Measurements from ENCODE around the gene HYPK. TPM values are rescaled to one million over a fixed set of nuclear protein-coding genes. Genes with fewer than 3 reads are reported as not detected.
"Not testable (repeated sequence)": the region's sequence is repeated elsewhere in the genome, so short reads cannot be mapped to it uniquely, and the experiment has no call there.

HYPK gene
- total RNA-seq, 2 donors from 2014 or later: 15.7 to 22.8 TPM

- ATAC-seq: no peak
- H3K27ac Mint-ChIP-seq: no peak overlapping the region
Observed at GRCh38 chr15:43808435-43808950, 8.1 kb downstream of the HYPK start.

GRCh38 chr15:43808960-43809678 lies 8.7 kb downstream of the HYPK start:
- peaks cover 11% of the 10 kb centered on the region for H3K36me3 Mint-ChIP-seq (ENCODE audit: low read depth)
- no peaks in the 10 kb centered on the region for H3K9me3 ChIP-seq (ENCODE audit: control insufficient read depth, low read length, poor library complexity, severe bottlenecking)
- ATAC-seq (peak; percentile 79), DNase-seq (no peak)
- H3K27me3 Mint-ChIP-seq: no peaks in the 10 kb centered on the region
- H3K4me1 Mint-ChIP-seq: peaks cover 9% of the 10 kb centered on the region
- no peak overlapping the region for H3K27ac Mint-ChIP-seq
- H3K4me3 Mint-ChIP-seq: no peak overlapping the region

More at GRCh38 chr15:43808435-43808950, 8.1 kb downstream of the HYPK start:
- Mint-ChIP-seq H3K36me3 (ENCODE audit: low read depth) (peaks cover 11% of the 10 kb centered on the region), H3K27me3 (no peaks in the 10 kb centered on the region), H3K4me3 (no peak overlapping the region), H3K4me1 (peaks cover 9% of the 10 kb centered on the region)
- H3K9me3 ChIP-seq (ENCODE audit: control insufficient read depth, low read length, poor library complexity, severe bottlenecking): no peaks in the 10 kb centered on the region
- DNase-seq: no peak

GRCh38 chr15:43815064-43815463 lies 14.7 kb downstream of the HYPK start:
- not testable (repeated sequence) for H3K9me3 ChIP-seq (ENCODE audit: control insufficient read depth, low read length, poor library complexity, severe bottlenecking); H3K4me1 Mint-ChIP-seq; ATAC-seq; H3K4me3 Mint-ChIP-seq; DNase-seq; H3K27me3 Mint-ChIP-seq
- Mint-ChIP-seq H3K27ac (peak overlapping the region; percentile 49), H3K36me3 (ENCODE audit: low read depth) (peaks cover 15% of the 10 kb centered on the region)

- H3K4me3 Mint-ChIP-seq: no peak overlapping the region
- ATAC-seq: no peak
- H3K27me3 Mint-ChIP-seq: no peaks in the 10 kb centered on the region
- no peaks in the 10 kb centered on the region for H3K9me3 ChIP-seq (ENCODE audit: control insufficient read depth, low read length, poor library complexity, severe bottlenecking)
- H3K27ac Mint-ChIP-seq: peak overlapping the region; percentile 80
- peaks cover 19% of the 10 kb centered on the region for H3K4me1 Mint-ChIP-seq
- H3K36me3 Mint-ChIP-seq (ENCODE audit: low read depth): peaks cover 3% of the 10 kb centered on the region
- DNase-seq: no peak
Observed at GRCh38 chr15:43821505-43821904, 21.1 kb downstream of the HYPK start.

- Mint-ChIP-seq H3K27ac (peak within 1 kb of the TSS; percentile 99), H3K36me3 (ENCODE audit: low read depth) (no peaks in the 10 kb centered on the region), H3K4me1 (peaks cover 37% of the 10 kb centered on the region), H3K4me3 (peak within 1 kb of the TSS; percentile 98), H3K27me3 (no peaks in the 10 kb centered on the region)
- DNase-seq: peak; percentile 78 to 87 (median 80)
- no peaks in the 10 kb centered on the region for H3K9me3 ChIP-seq (ENCODE audit: control insufficient read depth, low read length, poor library complexity, severe bottlenecking)
- ATAC-seq: peak; percentile 89
Observed at GRCh38 chr15:43824302-43825246, 24.2 kb downstream of the HYPK start, which contains the start of gene MFAP1. Gene MFAP1 (minus strand): TSS chr15:43824690. CDS start chr15:43824569, 121 bp downstream.

- not testable (repeated sequence) for DNase-seq; ATAC-seq; H3K36me3 Mint-ChIP-seq (ENCODE audit: low read depth); H3K27me3 Mint-ChIP-seq; H3K9me3 ChIP-seq (ENCODE audit: control insufficient read depth, low read length, poor library complexity, severe bottlenecking)
- H3K4me1 Mint-ChIP-seq: peaks cover 40% of the 10 kb centered on the region
- H3K27ac Mint-ChIP-seq: peak overlapping the region; percentile 99
- H3K4me3 Mint-ChIP-seq: peak overlapping the region; percentile 12
Observed at GRCh38 chr15:43825305-43825704, 24.9 kb downstream of the HYPK start.

- peak overlapping the region; percentile 91 for H3K4me3 Mint-ChIP-seq
- H3K36me3 Mint-ChIP-seq (ENCODE audit: low read depth): no peaks in the 10 kb centered on the region
- ATAC-seq: no peak
- no peaks in the 10 kb centered on the region for H3K27me3 Mint-ChIP-seq
- DNase-seq: no peak
- no peaks in the 10 kb centered on the region for H3K9me3 ChIP-seq (ENCODE audit: control insufficient read depth, low read length, poor library complexity, severe bottlenecking)
- H3K4me1 Mint-ChIP-seq: peaks cover 40% of the 10 kb centered on the region
- H3K27ac Mint-ChIP-seq: peak overlapping the region; percentile 94
Observed at GRCh38 chr15:43826029-43826507, 25.7 kb downstream of the HYPK start.

GRCh38 chr15:43826508-43827341 lies 26.3 kb downstream of the HYPK start, which contains the start of gene WDR76:
Gene WDR76 (plus strand): TSS chr15:43827002. CDS start chr15:43827033, 31 bp downstream.
- H3K9me3 ChIP-seq (ENCODE audit: control insufficient read depth, low read length, poor library complexity, severe bottlenecking): no peaks in the 10 kb centered on the region
- H3K4me3 Mint-ChIP-seq: peak within 1 kb of the TSS; percentile 91
- H3K4me1 Mint-ChIP-seq: peaks cover 39% of the 10 kb centered on the region
- no peaks in the 10 kb centered on the region for H3K27me3 Mint-ChIP-seq
- DNase-seq: peak; percentile 45 to 71 (median 68)
- ATAC-seq: peak; percentile 68
- H3K36me3 Mint-ChIP-seq (ENCODE audit: low read depth): no peaks in the 10 kb centered on the region
- H3K27ac Mint-ChIP-seq: peak within 1 kb of the TSS; percentile 94

GRCh38 chr15:43828061-43828657 lies 27.8 kb downstream of the HYPK start:
- ATAC-seq (no peak), DNase-seq (no peak)
- Mint-ChIP-seq H3K4me3 (peak overlapping the region; percentile 91), H3K36me3 (ENCODE audit: low read depth) (no peaks in the 10 kb centered on the region), H3K27me3 (no peaks in the 10 kb centered on the region), H3K4me1 (peaks cover 43% of the 10 kb centered on the region), H3K27ac (peak overlapping the region; percentile 94)
- H3K9me3 ChIP-seq (ENCODE audit: control insufficient read depth, low read length, poor library complexity, severe bottlenecking): no peaks in the 10 kb centered on the region

GRCh38 chr15:43829951-43830540 lies 29.6 kb downstream of the HYPK start:
- peaks cover 34% of the 10 kb centered on the region for H3K4me1 Mint-ChIP-seq
- DNase-seq; H3K4me3 Mint-ChIP-seq; H3K9me3 ChIP-seq (ENCODE audit: control insufficient read depth, low read length, poor library complexity, severe bottlenecking); ATAC-seq; H3K36me3 Mint-ChIP-seq (ENCODE audit: low read depth); H3K27me3 Mint-ChIP-seq: not testable (repeated sequence)
- H3K27ac Mint-ChIP-seq: peak overlapping the region; percentile 82

- H3K9me3 ChIP-seq (ENCODE audit: control insufficient read depth, low read length, poor library complexity, severe bottlenecking); DNase-seq; ATAC-seq; H3K36me3 Mint-ChIP-seq (ENCODE audit: low read depth); H3K27ac Mint-ChIP-seq; H3K27me3 Mint-ChIP-seq; H3K4me3 Mint-ChIP-seq: not testable (repeated sequence)
- H3K4me1 Mint-ChIP-seq: peaks cover 34% of the 10 kb centered on the region
Observed at GRCh38 chr15:43830691-43831275, 30.4 kb downstream of the HYPK start.
